GM12878 (cell line): ENCODE results near the gene GHSR. TPM values are rescaled to one million over a fixed set of nuclear protein-coding genes. Genes with fewer than 3 reads are reported as not detected.

Experiments used
- ATAC-seq: fragments of 200-7000 bp; cut with Tn5 transposase; 3 replicates; pipeline ENCODE4 v1.9.1; 2020; ENCODE audit warnings: mild to moderate bottlenecking, moderate library complexity
- BruUV-seq: library from RNA; stranded (reverse); fragments of 400-500 nt; replicated peaks from 2 replicates; lab custom pipeline; 2021; lab: Mats Ljungman, UMichigan
- CTCF ChIA-PET: fragments of 300-600 bp; sonication (Branson Sonifier 250); formaldehyde crosslinking; extraction: SDS; loops from one replicate; lab custom pipeline; 2021; ENCODE audit warnings: inconsistent platforms; lab: Yijun Ruan, JAX
- POLR2A ChIA-PET: fragments of 350-600 bp; formaldehyde crosslinking; extraction: SDS; loops from one replicate; lab custom pipeline; 2021; ENCODE audit warnings: inconsistent platforms; lab: Charles Lee
- RAD21 ChIA-PET: fragments of 300-600 bp; sonication (Branson Sonifier 250); formaldehyde crosslinking; loops from one replicate; lab custom pipeline; 2023; ENCODE audit warnings: antibody characterized with exemption; ENCODE audit not compliant: unreplicated experiment; lab: Charles Lee
- SMC1A ChIA-PET: fragments of 300-600 bp; sonication (Branson Sonifier 250); formaldehyde crosslinking; loops from one replicate; lab custom pipeline; 2023; ENCODE audit not compliant: unreplicated experiment, uncharacterized antibody; lab: Charles Lee
- DNase-seq: peaks from one replicate; pipeline ENCODE4 v3.0.0-alpha.2; 2011; ENCODE audit warnings: low read depth, low spot score
- FAIRE-seq: peaks from 3 replicates; lab custom pipeline; 2011; peaks lifted over from hg19 to GRCh38; lab: Jason Lieb, UNC
- H2AFZ ChIP-seq: 2 replicates; pipeline ENCODE4 v1.6.0; 2011; ENCODE audit warnings: low read depth, low read length, control low read depth; ENCODE audit not compliant: control insufficient read depth
- H3K27ac ChIP-seq: 2 replicates; pipeline ENCODE4 v1.5.1; 2011; ENCODE audit warnings: control low read depth; ENCODE audit not compliant: control insufficient read depth, insufficient read depth
- H3K27me3 ChIP-seq, 2 experiments: replicated peaks in 1 of 2; 2 replicates each; pipeline versions ENCODE4 v1.6.0 to v1.6.1; 2011; ENCODE audit warnings: low read length in 1 of 2; ENCODE audit not compliant: control insufficient read depth in 2 of 2, insufficient read depth in 2 of 2
- H3K36me3 ChIP-seq, 2 experiments: 2 replicates each; pipeline ENCODE4 v1.5.1; 2011; ENCODE audit warnings: low read length in 1 of 2; ENCODE audit not compliant: control insufficient read depth in 2 of 2, insufficient read depth in 2 of 2
- H3K4me1 ChIP-seq: 2 replicates; pipeline ENCODE4 v1.6.1; 2011; ENCODE audit warnings: mild to moderate bottlenecking, low read length, moderate library complexity, mixed read lengths; ENCODE audit not compliant: control insufficient read depth, insufficient read depth
- H3K4me2 ChIP-seq: 2 replicates; pipeline ENCODE4 v1.6.0; 2011; ENCODE audit warnings: control low read depth; ENCODE audit not compliant: control insufficient read depth, insufficient read depth
- H3K4me3 ChIP-seq: fragments of 200-600 bp; sonication (generic); 2 replicates; pipeline ENCODE4 v1.5.1; 2016
- H3K79me2 ChIP-seq: 2 replicates; pipeline ENCODE4 v1.6.0; 2011; ENCODE audit warnings: low read length; ENCODE audit not compliant: control insufficient read depth, insufficient read depth
- H3K9ac ChIP-seq: 2 replicates; pipeline ENCODE4 v1.8.0; 2011; ENCODE audit warnings: low read length, control low read depth, mixed read lengths; ENCODE audit not compliant: control insufficient read depth, insufficient read depth
- H3K9me3 ChIP-seq: replicated peaks from 3 replicates; pipeline ENCODE4 v1.5.1; 2011; ENCODE audit warnings: mild to moderate bottlenecking, low read length; ENCODE audit not compliant: control insufficient read depth, insufficient read depth
- H4K20me1 ChIP-seq: 2 replicates; pipeline ENCODE4 v1.6.0; 2011; ENCODE audit not compliant: control insufficient read depth, insufficient read depth
- ATF7 ChIP-seq: fragments of 450-650 bp; IDR thresholded peaks from 2 replicates; pipeline ENCODE4 v1.6.1; 2016; ENCODE audit warnings: low read depth, mild to moderate bottlenecking
- IRF3 ChIP-seq: fragments of 450-650 bp; IDR thresholded peaks from 2 replicates; pipeline ENCODE4 v1.6.1; 2014; ENCODE audit warnings: mild to moderate bottlenecking
- NFIC ChIP-seq: IDR thresholded peaks from 2 replicates; pipeline ENCODE4 v1.6.1; 2012; ENCODE audit warnings: low read depth, mild to moderate bottlenecking, inconsistent platforms, low read length, moderate library complexity
- NKRF ChIP-seq: fragments of 450-650 bp; conservative IDR thresholded peaks from 2 replicates; pipeline ENCODE4 v1.6.1; 2017; ENCODE audit warnings: mild to moderate bottlenecking, moderate library complexity
- PAX5 ChIP-seq: IDR thresholded peaks from 2 replicates; pipeline ENCODE4 v1.6.1; 2011; ENCODE audit warnings: low read depth, low read length, borderline replicate concordance
- RAD51 ChIP-seq: fragments of 450-650 bp; IDR thresholded peaks from 2 replicates; pipeline ENCODE4 v1.6.1; 2016; ENCODE audit warnings: moderate library complexity, mild to moderate bottlenecking, inconsistent platforms
- RCOR1 ChIP-seq: conservative IDR thresholded peaks from 2 replicates; pipeline ENCODE4 v1.6.1; 2012; ENCODE audit warnings: low read depth, low read length, improper control_type of control experiment
- RFX5 ChIP-seq: IDR thresholded peaks from 2 replicates; pipeline ENCODE4 v1.6.1; 2011; ENCODE audit warnings: low read depth, low read length, improper control_type of control experiment
- SP1 ChIP-seq: IDR thresholded peaks from one replicate; pipeline ENCODE4 v1.6.1; 2011; ENCODE audit warnings: low read depth, low read length
- TAF1 ChIP-seq: IDR thresholded peaks from 2 replicates; pipeline ENCODE4 v1.6.1; 2011; ENCODE audit warnings: mild to moderate bottlenecking, low read depth, low read length, borderline replicate concordance
- TBL1XR1 ChIP-seq: IDR thresholded peaks from 2 replicates; pipeline ENCODE4 v1.6.1; 2012; ENCODE audit warnings: low read depth, low read length, improper control_type of control experiment
- WGBS: methylation state at CpG from one replicate; pipeline ENCODE4 v1.1.6; 2016; ENCODE audit warnings: low lambda C conversion rate; ENCODE audit not compliant: insufficient replicate concordance, insufficient coverage; ENCODE audit errors: missing lambda C conversion rate; 5-methylcytosine and 5-hydroxymethylcytosine counted together
- in situ Hi-C: fragments of 300-500 bp; cut with MboI; formaldehyde crosslinking; loops from 9 replicates; pipeline ENCODE4 v1.14.3; 2018; ENCODE audit warnings: mixed read lengths
- intact Hi-C: fragments of 100-400 bp; cut with micrococcal nuclease; formaldehyde crosslinking; loops from one replicate; pipeline ENCODE4 v1.14.2; 2022; ENCODE audit not compliant: unreplicated experiment
- polyA plus RNA-seq, 11 experiments: library from polyadenylated mRNA; depleted of rRNA in 4 of 11; unstranded in 6 of 11; stranded (reverse) in 5 of 11; fragments of >200 nt; fragmentation: Nextera tagmentation in 4 of 11; fragmentation: Illumina TruSeq in 1 of 11; extraction: Ambion mirVana in 4 of 11; extraction: Trizol in 1 of 11; gene quantifications; 1 replicate in 1 of 11; 2 replicates in 10 of 11; pipeline versions ENCODE4 v1.2.1 to v1.2.3, GENCODE V29; 2011 to 2016; ENCODE audit warnings: inconsistent platforms in 2 of 11, missing spikeins in 2 of 11, low read depth in 1 of 11
- total RNA-seq, 4 experiments: library from RNA; depleted of rRNA in 3 of 4; stranded (reverse); fragments of >200 nt in 3 of 4; fragmentation: Illumina TruSeq in 1 of 4; extraction: Trizol in 1 of 4; gene quantifications; 2 replicates each; pipeline versions ENCODE4 v1.2.1 to v1.2.3, GENCODE V29; 2013 to 2021

Gene GHSR
- total and polyA plus RNA-seq, 10 of the 15 experiments (the other 5 are each of a cell fraction or from before 2014, with no cell fraction given): not detected

- TF ChIP-seq ATF7 (no peak), PAX5 (no peak), NFIC (no peak), RFX5 (no peak), TBL1XR1 (no peak), SP1 (no peak), RCOR1 (no peak), NKRF (no peak), TAF1 (no peak)
These were observed 22.3 kb upstream of the GHSR start (continued) for GRCh38 chr3:172470588-172470987.

GRCh38 chr3:172467170-172467824 is 19.0 kb upstream of the GHSR start:
- H3K79me2 ChIP-seq: no peaks in the 10 kb centered on the region
- POLR2A ChIA-PET: no interaction called here
- no peaks in the 10 kb centered on the region for H3K4me1 ChIP-seq
- DNase-seq (no peak), FAIRE-seq (no peak), ATAC-seq (no peak)
- intact Hi-C loops: no loop called here
- CTCF ChIA-PET: interaction anchor here (1.0 kb wide), 1 partner anchor 10 kb away, joined by 5 read pairs; no protein-coding TSS in a partner anchor
- no peaks in the 10 kb centered on the region for H4K20me1 ChIP-seq
- H3K9me3 ChIP-seq: no peaks in the 10 kb centered on the region
- H3K4me3 ChIP-seq: no peak overlapping the region
- WGBS: 44% methylated on average over 2 of the region's 2 CpGs
- in situ Hi-C loops: no loop called here
- SMC1A ChIA-PET: no interaction called here
- BruUV-seq: no TSS peak
- no peak overlapping the region for H2AFZ ChIP-seq
- RAD21 ChIA-PET: no interaction called here
- TF ChIP-seq IRF3: no peak
- TF ChIP-seq RAD51: no peak
- no peaks in the 10 kb centered on the region; a peak in 2 of 4 replicates for H3K27me3 ChIP-seq
- no peak overlapping the region for H3K4me2 ChIP-seq
- no peak overlapping the region for H3K9ac ChIP-seq
- no peaks in the 10 kb centered on the region for H3K36me3 ChIP-seq
- H3K27ac ChIP-seq: no peak overlapping the region
